Measurements from ENCODE around the gene PEX6.

- TF ChIP-seq CTCF (conservative IDR thresholded peaks at IDR 0.05; ENCODE audit: low read depth in 2 of 2) (no peak), POLR2AphosphoS5 (IDR thresholded peaks at IDR 0.05; ENCODE audit: low read depth) (no peak), EZH2phosphoT487 (IDR thresholded peaks at IDR 0.05; ENCODE audit: unreplicated experiment) (no peak), EZH2 (IDR thresholded peaks at IDR 0.05; ENCODE audit: low read depth, unreplicated experiment) (no peak), REST (IDR thresholded peaks at IDR 0.05; ENCODE audit: unreplicated experiment) (no peak), ZNF331 (CRISPR knock-in tag; IDR thresholded peaks at IDR 0.05; ENCODE audit: low read depth) (no peak), CREB1 (CRISPR knock-in tag; IDR thresholded peaks at IDR 0.05; ENCODE audit: low read depth) (no peak)
These were observed 19.1 kb downstream of the PEX6 start for GRCh38 chr6:42959917-42960242.

Data from GM23338 (cell line).